GM21717 (cell line): ENCODE measurements around the gene PROM1.

Source experiments
- ATAC-seq: cut with Tn5 transposase; IDR thresholded peaks from one replicate; pipeline ENCODE4 v1.9.1; 2021; ENCODE audit warnings: mild to moderate bottlenecking, moderate library complexity; ENCODE audit not compliant: unreplicated experiment

Gene PROM1

DNA sequence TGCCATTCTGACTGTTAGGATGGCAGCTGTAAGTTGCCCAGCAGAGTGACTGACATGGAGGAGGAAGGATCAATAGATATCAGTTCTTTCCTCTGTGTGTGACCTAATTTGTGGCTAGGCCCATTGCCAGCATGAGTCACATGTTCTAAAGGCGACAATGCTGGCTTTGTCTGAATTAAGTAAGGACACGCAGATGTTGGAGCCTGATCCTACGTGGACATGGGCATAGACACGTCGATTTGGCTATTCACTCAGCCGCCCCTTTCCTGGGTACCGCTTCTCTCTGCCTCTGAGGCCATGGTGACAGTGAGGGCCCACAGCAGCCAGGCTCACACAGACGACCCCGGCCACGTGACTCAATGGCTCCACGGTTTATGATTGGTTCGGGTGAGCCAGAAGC, 16.3 kb downstream of the PROM1 start:
- ATAC-seq, result no peak

GRCh38 chr4:16066586-16067128, 17.2 kb downstream of the PROM1 start:
- no peak for ATAC-seq

DNA sequence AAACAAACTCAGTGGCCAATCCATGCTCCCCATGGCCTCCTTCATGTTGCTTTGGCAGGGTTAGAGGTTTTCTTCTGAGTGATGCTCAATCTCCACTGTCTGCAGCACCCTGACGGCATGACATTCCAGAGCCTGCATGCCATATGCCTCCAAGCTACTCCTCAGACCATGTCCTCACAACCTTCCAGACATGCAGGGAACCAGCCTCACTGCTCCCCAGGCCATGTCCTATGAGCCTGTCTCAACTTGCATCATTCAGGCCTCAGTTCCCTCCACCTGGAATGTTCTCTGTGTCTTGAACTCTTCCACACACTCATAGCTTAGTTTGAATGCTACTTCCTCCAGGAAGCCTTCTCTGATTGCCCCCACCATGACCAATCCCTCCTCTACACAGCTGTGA, 18.8 kb downstream of the PROM1 start:
- ATAC-seq, result no peak

DNA sequence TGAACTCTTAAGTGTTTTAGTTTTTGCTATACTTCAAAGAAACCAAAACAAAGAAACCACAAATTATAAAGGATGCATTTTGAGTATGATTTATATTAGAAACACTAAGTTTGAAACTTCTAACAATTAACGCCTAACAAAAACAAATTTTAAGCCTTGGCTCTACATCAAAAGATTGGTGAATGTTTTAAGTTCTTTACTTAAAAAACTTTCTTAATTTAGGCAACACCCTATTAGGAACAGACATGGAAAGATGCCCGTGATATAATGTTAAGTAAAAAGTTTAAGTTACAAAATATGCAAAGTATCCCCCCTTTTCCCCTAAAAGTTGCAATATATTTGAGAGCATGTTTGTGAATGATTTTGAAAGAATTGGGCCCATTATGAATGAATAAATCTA, 21.2 kb downstream of the PROM1 start:
- ATAC-seq, result no peak

GRCh38 chr4:16056681-16057385, 27.0 kb downstream of the PROM1 start:
- no peak for ATAC-seq

- no peak for ATAC-seq
Measured at GRCh38 chr4:16055873-16056272, 27.9 kb downstream of the PROM1 start.

DNA sequence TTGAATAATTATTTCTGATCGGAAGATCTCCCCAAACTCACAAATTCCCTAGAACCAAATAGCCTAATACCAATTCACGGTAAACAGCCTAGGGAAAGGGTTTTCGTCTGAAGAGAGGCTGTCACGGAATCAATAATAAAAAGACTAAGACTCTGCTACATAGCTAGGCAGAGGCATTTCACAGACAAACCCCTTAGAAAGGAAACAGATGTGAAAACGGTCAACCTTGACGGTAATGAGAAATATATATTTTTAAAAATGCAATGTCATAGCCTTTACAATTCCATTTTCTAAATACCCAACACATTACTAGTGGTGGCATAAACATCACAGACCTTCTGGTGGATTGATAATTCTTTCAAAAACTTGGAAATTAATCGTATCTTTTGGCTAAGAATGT, 28.4 kb downstream of the PROM1 start:
- no peak for ATAC-seq

DNA sequence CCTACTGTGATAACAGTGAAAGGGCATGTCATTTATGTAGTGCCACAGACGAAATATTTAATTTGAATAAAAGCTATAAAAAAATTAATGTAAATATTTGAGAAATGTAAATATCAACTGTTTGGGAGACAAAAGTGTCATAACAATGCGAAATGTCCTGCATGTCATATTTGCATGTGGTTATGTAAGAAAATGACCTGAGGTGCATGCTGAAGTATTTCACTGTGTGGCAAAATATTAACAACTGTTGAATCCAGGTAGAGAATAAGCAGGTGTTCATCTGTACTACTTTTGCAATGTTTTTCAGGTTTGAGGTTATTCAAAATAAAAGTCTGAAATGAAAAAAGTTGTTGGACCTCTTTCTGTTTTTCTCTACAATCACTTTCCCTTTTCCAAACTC, 30.9 kb downstream of the PROM1 start:
- ATAC-seq, result no peak

- ATAC-seq, result no peak
Measured at GRCh38 chr4:16051980-16052379, 31.8 kb downstream of the PROM1 start.

DNA sequence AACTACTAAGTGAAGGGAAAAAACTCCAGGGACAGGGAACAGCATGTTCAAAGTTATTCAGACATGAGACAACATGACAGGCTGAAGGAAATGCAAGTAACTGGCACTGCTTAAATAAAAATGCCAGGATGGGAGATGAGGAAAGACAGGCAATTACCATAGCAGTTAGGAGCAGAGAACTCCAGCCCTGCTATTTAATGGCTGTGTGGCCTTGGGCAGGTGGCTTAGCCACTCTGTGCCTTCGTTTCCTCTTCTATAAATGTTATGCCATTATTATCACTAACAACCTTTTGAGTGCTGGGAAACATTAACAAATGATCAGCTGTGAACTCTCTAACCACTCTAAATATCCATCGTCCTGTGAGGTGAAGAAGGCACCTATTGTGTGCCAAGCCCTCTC, 32.7 kb downstream of the PROM1 start:
- no peak for ATAC-seq

DNA sequence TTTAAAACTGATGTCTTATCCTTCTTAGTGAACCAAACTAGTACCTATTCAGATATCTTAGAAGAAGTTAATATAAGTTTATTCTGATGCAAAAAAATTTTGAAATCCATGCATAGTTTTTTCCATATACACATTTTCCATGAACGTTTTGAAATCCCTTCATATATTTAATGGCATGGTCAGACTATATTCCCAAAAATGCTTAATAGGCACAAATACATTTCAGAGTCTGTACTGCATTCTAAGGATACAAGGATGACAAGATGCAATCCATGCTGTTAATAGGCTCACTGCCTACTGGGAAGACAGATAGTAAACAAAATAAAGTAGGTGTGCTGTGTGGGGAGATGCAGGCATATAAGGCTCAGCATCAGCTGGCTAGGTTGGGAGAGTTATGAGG, 33.2 kb downstream of the PROM1 start:
- no peak for ATAC-seq

DNA sequence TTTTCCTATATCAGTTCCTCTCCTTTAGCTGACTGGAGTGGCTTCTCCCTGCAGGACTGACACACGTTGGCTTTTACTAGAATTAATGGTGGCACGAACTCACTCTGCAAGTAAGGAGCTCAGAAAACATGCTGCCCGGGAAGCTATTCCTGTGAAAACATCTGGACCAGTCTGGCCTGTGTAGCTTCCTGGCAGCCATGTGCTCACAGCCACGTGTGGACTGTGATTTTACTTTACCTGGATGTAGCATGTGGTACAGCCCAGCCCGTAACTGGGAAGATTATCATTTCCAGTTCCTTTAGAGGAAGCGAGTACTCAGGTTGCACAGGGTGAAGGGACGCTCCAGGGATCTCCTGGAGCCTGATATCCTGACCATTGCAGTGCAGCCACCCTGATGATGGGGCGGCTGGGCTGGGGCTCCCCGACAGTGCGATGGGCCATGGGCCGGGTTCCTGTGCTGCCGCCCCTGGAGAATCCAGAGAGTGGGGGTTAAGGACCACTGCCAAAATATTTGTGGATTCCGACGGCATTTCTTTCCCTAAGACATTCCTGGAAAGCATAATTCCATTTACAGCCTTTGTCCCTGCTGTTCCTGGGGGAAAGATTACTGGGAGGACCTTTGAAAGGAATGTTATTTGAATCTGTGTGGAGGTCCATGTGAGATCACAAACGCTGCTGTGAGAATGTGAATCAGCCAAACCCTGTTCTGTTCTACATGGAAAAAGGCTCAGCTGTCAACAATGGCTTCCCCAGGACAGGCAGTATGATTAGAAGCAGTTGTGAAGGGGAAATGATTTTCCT, 35.0 kb downstream of the PROM1 start:
- ATAC-seq, result no peak

DNA sequence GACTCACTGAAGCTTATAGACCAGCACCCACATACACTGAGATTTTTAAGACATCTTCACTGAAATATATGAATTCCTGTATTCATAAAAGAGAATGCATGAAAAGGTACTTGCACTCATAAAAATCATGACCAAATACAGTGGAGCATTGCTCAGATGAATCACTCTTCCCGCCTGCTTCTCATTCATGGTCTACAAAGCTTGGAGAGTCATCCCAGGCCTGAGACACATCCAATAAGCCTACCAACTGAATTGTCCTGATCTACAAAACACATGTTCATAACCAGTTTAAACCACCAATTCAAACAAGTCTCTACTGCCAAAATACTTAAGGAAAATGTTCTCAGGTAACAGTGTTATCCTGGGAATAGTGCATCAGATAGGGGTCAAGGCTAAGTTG, 38.1 kb downstream of the PROM1 start:
- no peak for ATAC-seq

- ATAC-seq, result no peak
Measured at GRCh38 chr4:16043642-16044498, 40.0 kb downstream of the PROM1 start.

DNA sequence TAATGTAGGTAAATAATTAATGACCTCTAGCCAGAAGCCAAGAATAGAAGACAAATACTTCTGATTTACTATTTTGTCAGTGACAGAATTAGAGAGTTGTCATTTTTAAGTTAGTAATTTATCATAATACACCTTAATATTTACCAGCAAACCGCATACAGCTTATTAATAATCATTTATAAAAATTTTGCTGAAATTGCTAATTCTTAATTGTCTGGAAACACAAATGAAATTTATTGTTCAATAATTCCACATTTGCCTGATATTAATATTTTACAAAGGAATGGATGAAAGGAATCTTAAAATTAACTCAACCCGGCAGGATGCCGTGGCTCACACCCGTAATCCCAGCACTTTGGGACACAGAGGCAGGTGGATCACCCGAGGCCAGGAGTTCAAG, 44.7 kb downstream of the PROM1 start:
- ATAC-seq, result no peak

GRCh38 chr4:16037901-16038300, 45.9 kb downstream of the PROM1 start:
- ATAC-seq, result no peak

- no peak for ATAC-seq
Measured at GRCh38 chr4:16035843-16036242, 48.0 kb downstream of the PROM1 start.

DNA sequence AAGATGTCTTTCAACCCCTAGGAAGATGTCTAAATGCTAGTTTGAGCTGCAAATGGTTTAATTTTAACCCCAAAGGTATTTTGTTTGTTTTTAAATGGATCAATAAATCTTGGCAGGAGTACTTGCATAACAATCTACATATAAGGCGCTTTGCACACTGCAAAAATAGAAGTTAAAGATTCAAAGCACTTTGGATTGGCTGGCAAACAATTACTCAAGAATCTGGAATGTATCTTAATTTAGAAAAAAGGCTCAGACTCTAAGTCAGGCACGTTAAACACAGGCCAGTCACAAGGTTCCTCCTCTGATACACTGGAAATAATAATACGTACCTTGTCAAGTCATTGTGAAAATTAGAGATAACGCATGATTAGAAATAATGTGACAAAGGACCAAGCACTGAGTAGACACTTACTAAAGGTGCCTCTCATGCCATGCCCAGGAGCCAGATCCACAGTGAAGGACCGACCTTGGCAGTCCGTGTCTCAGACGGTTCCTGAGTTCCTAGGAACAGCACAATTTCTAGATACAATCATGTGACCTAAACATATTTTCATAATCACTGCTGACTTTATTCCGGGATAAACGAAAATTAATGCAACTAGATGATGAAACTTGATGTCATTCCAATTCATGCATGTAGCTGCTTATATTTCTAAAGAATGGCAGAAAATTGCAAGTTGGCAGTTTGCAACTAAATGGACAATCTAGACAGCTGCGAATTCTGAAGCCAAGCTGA, 49.6 kb downstream of the PROM1 start:
- no peak for ATAC-seq

- ATAC-seq, result no peak
Measured at GRCh38 chr4:16032396-16032770, 51.4 kb downstream of the PROM1 start.

DNA sequence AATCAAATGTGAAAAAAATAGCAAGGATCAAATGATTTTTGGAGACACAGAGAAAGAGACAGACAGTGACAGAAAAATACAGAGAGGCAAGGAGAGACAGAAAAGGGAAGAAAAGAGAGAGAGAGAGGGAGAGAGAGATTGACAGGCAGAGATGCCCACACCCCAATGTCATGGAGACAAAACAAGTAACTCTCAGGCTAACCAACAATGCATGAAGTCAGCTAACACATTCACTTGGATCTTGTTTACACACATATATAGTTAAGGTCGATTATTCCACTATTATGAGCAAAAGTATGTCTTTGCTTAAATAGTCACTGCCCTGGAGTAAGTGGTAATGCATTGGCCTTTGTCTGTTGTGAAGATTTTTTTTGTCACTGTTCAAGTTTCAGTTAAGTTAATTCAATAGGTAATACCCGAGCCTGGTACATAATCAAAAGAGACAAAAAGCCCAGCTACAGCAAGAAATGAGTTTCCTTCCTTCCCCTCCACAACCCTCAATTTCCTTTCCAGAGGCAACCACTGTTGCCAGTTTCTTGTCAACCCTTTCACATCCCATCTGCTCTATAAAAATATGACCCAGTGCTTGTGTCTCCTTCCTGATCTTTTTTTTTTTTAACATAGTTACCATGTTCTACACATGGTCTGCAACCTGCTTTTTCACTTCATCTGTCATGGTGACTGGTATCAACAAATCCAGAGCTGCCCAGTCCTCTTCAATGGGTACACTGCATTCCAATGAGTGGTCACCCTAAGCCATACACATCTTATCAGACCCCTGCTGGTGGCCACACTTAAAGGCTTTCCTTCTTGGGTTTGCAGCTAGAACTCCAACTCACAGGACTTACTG, 52.1 kb downstream of the PROM1 start:
- no peak for ATAC-seq
